Peyer's patch (tissue), 4 donors: ENCODE results near the gene PPFIBP2. TPM values are rescaled to one million over a fixed set of nuclear protein-coding genes. Genes with fewer than 3 reads are reported as not detected.

Source experiments
- DNase-seq, 3 donors: peaks; one replicate each; pipeline ENCODE4 v3.0.0-alpha.2; 2017 to 2019
- H3K27ac ChIP-seq, 4 donors: fragments of 200-600 bp; sonication (generic); one replicate each; pipeline ENCODE4 v1.5.1; 2016 to 2019
- H3K27me3 ChIP-seq, 2 donors: fragments of 200-600 bp; sonication (generic); one replicate each; pipeline ENCODE4 v1.5.1; 2019
- H3K36me3 ChIP-seq, 3 donors: fragments of 200-600 bp; sonication (generic); one replicate each; pipeline ENCODE4 v1.5.1; 2016 to 2019
- H3K4me1 ChIP-seq, 4 donors: fragments of 200-600 bp; sonication (generic); one replicate each; pipeline ENCODE4 v1.5.1; 2016 to 2019
- H3K4me3 ChIP-seq, 4 donors: fragments of 200-600 bp; sonication (generic); 1 replicate in 3 of 4; 2 replicates in 1 of 4; pipeline ENCODE4 v1.5.1; 2016 to 2019; ENCODE audit warnings: mild to moderate bottlenecking in 1 of 4
- H3K9me3 ChIP-seq, 4 donors: fragments of 200-600 bp; sonication (generic); one replicate each; pipeline ENCODE4 v1.5.1; 2016 to 2019; ENCODE audit warnings: mild to moderate bottlenecking in 1 of 4
- POLR2A ChIP-seq, 2 donors: fragments of 450-650 bp; IDR thresholded peaks; one replicate each; pipeline ENCODE4 v1.5.1; 2017; ENCODE audit warnings: antibody characterized with exemption in 2 of 2, mild to moderate bottlenecking in 2 of 2, moderate library complexity in 2 of 2
- total RNA-seq, 4 donors: library from RNA; depleted of rRNA; stranded (reverse); fragments of >200 nt; gene quantifications; one replicate each; pipeline ENCODE4 v1.1.0, GENCODE V29; 2016
- TF ChIP-seq, protein P1 (sequence below), 6 experiments: fragments of 450-650 bp in 4 of 6; fragments of 200-600 bp in 2 of 6; sonication (generic) in 1 of 6; IDR thresholded peaks; one replicate each; pipeline ENCODE4 v1.5.1; 2017 to 2019; ENCODE audit warnings: antibody characterized with exemption in 6 of 6, mild to moderate bottlenecking in 3 of 6, moderate library complexity in 1 of 6

PPFIBP2 gene
- total RNA-seq, 4 donors from 2014 or later: 74.6 to 245 (median 148) TPM

DNA sequence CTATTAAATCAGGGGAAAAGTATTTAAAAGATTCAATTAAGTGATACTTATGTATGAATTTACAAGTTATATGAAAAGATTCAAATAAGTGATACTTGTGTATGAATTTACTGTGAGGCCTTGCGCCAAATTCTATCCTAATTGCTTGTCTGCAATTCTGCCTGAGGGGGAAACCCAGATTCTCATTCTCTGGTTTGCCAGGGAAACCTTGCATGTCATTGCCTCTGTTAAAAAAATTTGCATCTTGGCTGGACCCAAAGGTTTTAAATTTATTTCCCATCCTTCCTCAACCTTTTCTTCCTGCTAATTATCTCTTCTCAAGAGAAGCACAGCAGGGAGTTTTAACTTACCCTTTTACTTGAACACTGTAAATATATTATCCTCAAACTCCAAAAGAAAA is 14.7 kb upstream of the PPFIBP2 start:
- TF ChIP-seq POLR2A (IDR thresholded peaks at IDR 0.05): no peak
- TF ChIP-seq, protein P1, sequence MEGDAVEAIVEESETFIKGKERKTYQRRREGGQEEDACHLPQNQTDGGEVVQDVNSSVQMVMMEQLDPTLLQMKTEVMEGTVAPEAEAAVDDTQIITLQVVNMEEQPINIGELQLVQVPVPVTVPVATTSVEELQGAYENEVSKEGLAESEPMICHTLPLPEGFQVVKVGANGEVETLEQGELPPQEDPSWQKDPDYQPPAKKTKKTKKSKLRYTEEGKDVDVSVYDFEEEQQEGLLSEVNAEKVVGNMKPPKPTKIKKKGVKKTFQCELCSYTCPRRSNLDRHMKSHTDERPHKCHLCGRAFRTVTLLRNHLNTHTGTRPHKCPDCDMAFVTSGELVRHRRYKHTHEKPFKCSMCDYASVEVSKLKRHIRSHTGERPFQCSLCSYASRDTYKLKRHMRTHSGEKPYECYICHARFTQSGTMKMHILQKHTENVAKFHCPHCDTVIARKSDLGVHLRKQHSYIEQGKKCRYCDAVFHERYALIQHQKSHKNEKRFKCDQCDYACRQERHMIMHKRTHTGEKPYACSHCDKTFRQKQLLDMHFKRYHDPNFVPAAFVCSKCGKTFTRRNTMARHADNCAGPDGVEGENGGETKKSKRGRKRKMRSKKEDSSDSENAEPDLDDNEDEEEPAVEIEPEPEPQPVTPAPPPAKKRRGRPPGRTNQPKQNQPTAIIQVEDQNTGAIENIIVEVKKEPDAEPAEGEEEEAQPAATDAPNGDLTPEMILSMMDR (IDR thresholded peaks at IDR 0.05): no peak
- Histone ChIP-seq H3K4me3 (no peak overlapping the region), H3K9me3 (no peaks in the 10 kb centered on the region), H3K36me3 (no peaks in the 10 kb centered on the region), H3K27me3 (no peaks in the 10 kb centered on the region), H3K4me1 (peaks cover 0 to 6% (median 0%) of the 10 kb centered on the region in 4 donors), H3K27ac (no peak overlapping the region)
- no peak for DNase-seq

DNA sequence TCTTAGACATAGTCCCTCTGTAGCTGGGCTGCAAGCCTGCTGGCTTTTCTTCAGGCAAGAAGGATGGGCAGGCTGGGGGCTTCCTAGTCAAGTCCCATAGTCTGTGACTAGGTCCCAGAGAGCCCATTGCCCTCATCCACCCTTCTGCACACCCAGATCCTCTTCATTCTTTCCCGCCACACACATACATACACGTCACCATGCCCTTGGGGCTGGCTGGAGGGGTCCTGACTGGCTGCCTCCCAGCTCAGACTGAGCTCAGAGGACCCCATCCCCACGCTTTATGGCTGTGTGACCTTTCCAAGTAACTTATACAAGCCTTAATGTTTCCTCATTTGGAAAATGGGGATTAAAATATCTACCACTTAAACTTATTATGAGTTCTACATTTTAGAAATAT is 13.5 kb upstream of the PPFIBP2 start:
- Histone ChIP-seq H3K27me3 (no peaks in the 10 kb centered on the region), H3K27ac (no peak overlapping the region), H3K9me3 (no peaks in the 10 kb centered on the region), H3K36me3 (no peaks in the 10 kb centered on the region), H3K4me1 (peaks cover 0 to 6% (median 0%) of the 10 kb centered on the region in 4 donors), H3K4me3 (no peak overlapping the region)
- DNase-seq: no peak
- TF ChIP-seq POLR2A (IDR thresholded peaks at IDR 0.05): no peak
- TF ChIP-seq, protein P1 (IDR thresholded peaks at IDR 0.05): no peak

DNA sequence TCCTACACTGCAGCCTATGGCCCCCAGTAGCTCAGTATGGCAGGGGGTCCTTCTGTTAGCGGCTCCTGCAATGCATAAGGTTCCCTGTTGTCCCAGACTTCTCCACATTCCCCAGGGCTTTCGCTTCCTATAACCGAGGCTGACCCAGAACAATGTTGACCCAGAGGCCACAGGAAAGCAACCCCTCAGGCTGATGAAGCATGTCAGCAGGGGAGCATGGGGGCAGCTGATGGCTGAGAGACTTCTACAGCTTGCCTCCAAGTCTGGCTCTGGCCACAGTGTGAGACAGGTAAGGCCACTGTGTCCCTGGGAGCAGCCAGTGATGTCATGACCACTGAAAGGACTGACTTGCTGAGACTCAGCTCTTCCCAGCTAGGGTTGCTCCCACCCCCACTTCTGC is 12.5 kb upstream of the PPFIBP2 start:
- H3K36me3 ChIP-seq: no peaks in the 10 kb centered on the region
- no peaks in the 10 kb centered on the region for H3K9me3 ChIP-seq
- no peaks in the 10 kb centered on the region for H3K4me1 ChIP-seq
- H3K27me3 ChIP-seq: no peaks in the 10 kb centered on the region
- TF ChIP-seq, protein P1 (IDR thresholded peaks at IDR 0.05): no peak
- no peak for TF ChIP-seq POLR2A (IDR thresholded peaks at IDR 0.05)
- H3K27ac ChIP-seq: no peak overlapping the region
- H3K4me3 ChIP-seq: no peak overlapping the region
- DNase-seq: no peak

DNA sequence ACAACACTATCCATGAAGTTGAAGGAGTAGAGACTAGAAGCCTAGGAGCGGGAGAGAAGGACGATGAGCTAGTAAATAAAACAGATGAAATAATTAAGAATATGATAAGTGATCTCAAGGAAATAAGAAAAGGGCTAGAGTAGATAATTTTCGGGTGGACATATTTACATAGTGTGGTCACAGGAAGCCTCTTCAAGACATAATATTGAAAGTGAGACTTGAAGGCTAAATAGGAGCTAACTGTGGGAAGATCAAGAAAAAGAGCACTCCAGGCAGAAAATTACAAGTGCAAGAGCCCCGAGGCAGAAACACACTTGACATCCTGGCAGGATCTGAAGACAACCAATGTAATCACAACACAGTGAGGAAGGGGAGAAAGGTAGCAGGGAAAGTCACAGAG is 11.9 kb upstream of the PPFIBP2 start:
- Histone ChIP-seq H3K27ac (no peak overlapping the region), H3K27me3 (no peaks in the 10 kb centered on the region), H3K9me3 (no peaks in the 10 kb centered on the region), H3K4me3 (no peak overlapping the region), H3K4me1 (no peaks in the 10 kb centered on the region), H3K36me3 (no peaks in the 10 kb centered on the region)
- DNase-seq: no peak
- no peak for TF ChIP-seq POLR2A (IDR thresholded peaks at IDR 0.05)
- TF ChIP-seq, protein P1 (IDR thresholded peaks at IDR 0.05): no peak

DNA sequence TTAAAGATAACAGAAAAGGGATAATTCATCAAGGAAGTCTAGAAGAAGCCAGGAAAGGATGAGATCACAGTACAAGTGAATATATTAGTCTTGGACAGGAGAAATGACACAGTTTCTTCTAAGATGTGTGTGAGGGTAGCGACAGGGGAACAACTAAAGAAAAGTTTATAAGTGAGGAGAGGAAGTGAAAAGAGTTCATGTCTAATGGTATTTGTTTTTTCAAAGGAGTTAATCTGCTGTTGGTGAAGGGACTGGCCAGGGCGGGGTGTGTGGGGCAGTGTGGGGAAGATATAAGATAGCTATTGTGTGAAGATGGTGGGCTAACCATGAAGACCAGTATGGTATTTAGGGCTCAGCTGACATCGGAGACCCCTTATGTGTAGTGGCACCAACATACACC is 7.6 kb upstream of the PPFIBP2 start:
- no peak overlapping the region for H3K4me3 ChIP-seq
- H3K36me3 ChIP-seq: no peaks in the 10 kb centered on the region
- DNase-seq: no peak

More for the DNA sequence above, 7.6 kb upstream of the PPFIBP2 start:
- Histone ChIP-seq H3K27me3 (no peaks in the 10 kb centered on the region), H3K4me1 (peaks cover 0 to 4% (median 2%) of the 10 kb centered on the region in 4 donors), H3K9me3 (no peaks in the 10 kb centered on the region), H3K27ac (no peak overlapping the region)
- TF ChIP-seq POLR2A (IDR thresholded peaks at IDR 0.05): no peak
- TF ChIP-seq, protein P1 (IDR thresholded peaks at IDR 0.05): no peak
